HepG2 (cell line): ENCODE results near the gene CNOT10.

Experiments
- EZH2 ChIP-seq: conservative IDR thresholded peaks from 2 replicates; pipeline ENCODE4 v1.6.1; 2012; ENCODE audit warnings: mild to moderate bottlenecking, low read depth, low read length, moderate library complexity
- HBP1 ChIP-seq: IDR thresholded peaks from 2 replicates; pipeline ENCODE4 v1.6.1; 2016; ENCODE audit warnings: low read depth, control low read depth
- HNF4A ChIP-seq: sonication (generic); formaldehyde crosslinking; IDR thresholded peaks from 2 replicates; pipeline ENCODE4 v1.4.0; 2020; ENCODE audit warnings: missing genetic modification reagents
- JUND ChIP-seq: sonication (generic); formaldehyde crosslinking; IDR thresholded peaks from 2 replicates; pipeline ENCODE4 v1.8.0; 2022; ENCODE audit warnings: mild to moderate bottlenecking, missing genetic modification reagents
- KLF16 ChIP-seq, 2 experiments: sonication (generic) in 1 of 2; formaldehyde crosslinking in 1 of 2; IDR thresholded peaks; 2 replicates each; pipeline versions ENCODE4 v1.6.1 to v1.8.0; 2016 to 2023; ENCODE audit warnings: missing genetic modification reagents in 2 of 2, missing compliant biosample characterization in 1 of 2
- POLR2A ChIP-seq, 2 experiments: IDR thresholded peaks; 2 replicates each; pipeline ENCODE4 v1.6.1; 2011; ENCODE audit warnings: low read depth in 2 of 2, low read length in 2 of 2, mild to moderate bottlenecking in 1 of 2, moderate library complexity in 1 of 2; ENCODE audit not compliant: insufficient read depth in 1 of 2
- U2AF1 ChIP-seq: fragments of 200-400 bp; formaldehyde crosslinking; optimal IDR thresholded peaks from 2 replicates; pipeline ENCODE3; 2017; ENCODE audit warnings: mild to moderate bottlenecking, low read depth, low read length
- ZNF292 ChIP-seq: sonication (generic); formaldehyde crosslinking; IDR thresholded peaks from 2 replicates; pipeline ENCODE4 v1.8.1; 2022; ENCODE audit warnings: mild to moderate bottlenecking, low read depth, missing genetic modification reagents, borderline replicate concordance
- TF ChIP-seq, protein P1 (sequence below): sonication (generic); formaldehyde crosslinking; IDR thresholded peaks from 2 replicates; pipeline ENCODE4 v1.5.0; 2020; ENCODE audit warnings: mild to moderate bottlenecking, missing genetic modification reagents, moderate library complexity
- TF ChIP-seq, protein P2 (sequence below): sonication (generic); IDR thresholded peaks from 2 replicates; pipeline ENCODE4 v1.6.1; 2016; ENCODE audit warnings: low read depth, borderline replicate concordance

DNA sequence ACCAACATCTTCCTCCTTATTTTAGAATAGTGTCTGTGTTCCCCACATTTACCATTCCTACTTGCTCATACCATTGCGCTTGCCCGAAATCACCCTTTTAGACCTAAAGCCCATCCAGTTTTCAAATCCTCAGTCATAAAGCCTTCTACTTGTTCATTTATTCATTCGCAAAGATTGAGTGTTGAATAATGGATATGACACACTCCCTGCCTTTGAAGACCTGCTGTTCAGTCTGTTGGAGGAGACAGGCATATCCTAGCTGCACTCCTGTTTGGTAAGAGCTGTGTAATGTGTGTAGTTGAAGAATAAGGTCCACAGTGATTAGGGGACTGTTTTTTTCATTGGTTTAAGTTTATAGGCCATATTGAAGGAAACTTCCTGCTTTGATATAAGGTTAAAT lies 1.7 kb downstream of the CNOT10 start:
- TF ChIP-seq HNF4A (CRISPR knock-in tag): no peak
- TF ChIP-seq, protein P1, sequence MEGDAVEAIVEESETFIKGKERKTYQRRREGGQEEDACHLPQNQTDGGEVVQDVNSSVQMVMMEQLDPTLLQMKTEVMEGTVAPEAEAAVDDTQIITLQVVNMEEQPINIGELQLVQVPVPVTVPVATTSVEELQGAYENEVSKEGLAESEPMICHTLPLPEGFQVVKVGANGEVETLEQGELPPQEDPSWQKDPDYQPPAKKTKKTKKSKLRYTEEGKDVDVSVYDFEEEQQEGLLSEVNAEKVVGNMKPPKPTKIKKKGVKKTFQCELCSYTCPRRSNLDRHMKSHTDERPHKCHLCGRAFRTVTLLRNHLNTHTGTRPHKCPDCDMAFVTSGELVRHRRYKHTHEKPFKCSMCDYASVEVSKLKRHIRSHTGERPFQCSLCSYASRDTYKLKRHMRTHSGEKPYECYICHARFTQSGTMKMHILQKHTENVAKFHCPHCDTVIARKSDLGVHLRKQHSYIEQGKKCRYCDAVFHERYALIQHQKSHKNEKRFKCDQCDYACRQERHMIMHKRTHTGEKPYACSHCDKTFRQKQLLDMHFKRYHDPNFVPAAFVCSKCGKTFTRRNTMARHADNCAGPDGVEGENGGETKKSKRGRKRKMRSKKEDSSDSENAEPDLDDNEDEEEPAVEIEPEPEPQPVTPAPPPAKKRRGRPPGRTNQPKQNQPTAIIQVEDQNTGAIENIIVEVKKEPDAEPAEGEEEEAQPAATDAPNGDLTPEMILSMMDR: no peak
- no peak for TF ChIP-seq HBP1 (CRISPR knock-in tag)
- no peak for TF ChIP-seq POLR2A (IDR thresholded peaks at IDR 0.05; ENCODE audit: insufficient read depth in 1 of 2, low read depth in 2 of 2, low read length in 2 of 2)
- TF ChIP-seq U2AF1: no peak
- no peak for TF ChIP-seq ZNF292
- TF ChIP-seq EZH2: no peak
- TF ChIP-seq KLF16 (CRISPR knock-in tag; IDR thresholded peaks at IDR 0.05): no peak
- TF ChIP-seq, protein P2, sequence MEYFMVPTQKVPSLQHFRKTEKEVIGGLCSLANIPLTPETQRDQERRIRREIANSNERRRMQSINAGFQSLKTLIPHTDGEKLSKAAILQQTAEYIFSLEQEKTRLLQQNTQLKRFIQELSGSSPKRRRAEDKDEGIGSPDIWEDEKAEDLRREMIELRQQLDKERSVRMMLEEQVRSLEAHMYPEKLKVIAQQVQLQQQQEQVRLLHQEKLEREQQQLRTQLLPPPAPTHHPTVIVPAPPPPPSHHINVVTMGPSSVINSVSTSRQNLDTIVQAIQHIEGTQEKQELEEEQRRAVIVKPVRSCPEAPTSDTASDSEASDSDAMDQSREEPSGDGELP: no peak
- no peak for TF ChIP-seq JUND (CRISPR knock-in tag)
